DOHH2 (cell line): ENCODE results near the gene FAT3.

Experiments
- H3F3A ChIP-seq: fragments of 200-600 bp; sonication (generic), shearing (Covaris generic); 2 replicates; pipeline ENCODE4 v1.6.0; 2016; ENCODE audit warnings: antibody characterized with exemption, mild to moderate bottlenecking; ENCODE audit not compliant: control insufficient read depth, insufficient read depth
- H3K27ac ChIP-seq: fragments of 200-600 bp; sonication (generic); 2 replicates; pipeline ENCODE4 v1.5.1; 2014; ENCODE audit warnings: low read depth, mild to moderate bottlenecking, low read length, moderate library complexity
- H3K27me3 ChIP-seq: fragments of 200-600 bp; sonication (generic); 2 replicates; pipeline ENCODE4 v1.6.1; 2014; ENCODE audit warnings: mild to moderate bottlenecking, low read length, mixed read lengths; ENCODE audit not compliant: control insufficient read depth
- H3K36me3 ChIP-seq: fragments of 200-600 bp; sonication (generic); 2 replicates; pipeline ENCODE4 v1.6.1; 2014; ENCODE audit warnings: mild to moderate bottlenecking, low read length, moderate library complexity, mixed read lengths; ENCODE audit not compliant: control insufficient read depth
- H3K4me1 ChIP-seq: fragments of 200-600 bp; sonication (generic); 2 replicates; pipeline ENCODE4 v1.6.1; 2014; ENCODE audit warnings: mild to moderate bottlenecking, low read length, mixed read lengths; ENCODE audit not compliant: control insufficient read depth
- H3K4me2 ChIP-seq: fragments of 200-600 bp; sonication (generic); 2 replicates; pipeline ENCODE4 v1.6.0; 2014; ENCODE audit warnings: mild to moderate bottlenecking, low read length, moderate library complexity
- H3K4me3 ChIP-seq: fragments of 200-600 bp; sonication (generic); 2 replicates; pipeline ENCODE4 v1.5.1; 2014; ENCODE audit warnings: mild to moderate bottlenecking, low read length, mixed read lengths
- H3K79me2 ChIP-seq: fragments of 200-600 bp; sonication (generic); 2 replicates; pipeline ENCODE4 v1.6.1; 2014; ENCODE audit warnings: mild to moderate bottlenecking, low read length, mixed read lengths; ENCODE audit not compliant: control insufficient read depth
- H3K9me2 ChIP-seq: fragments of 200-600 bp; sonication (generic); replicated peaks from 2 replicates; pipeline ENCODE4 v1.6.1; 2014; ENCODE audit warnings: mild to moderate bottlenecking, low read length, mixed read lengths; ENCODE audit not compliant: control insufficient read depth
- H3K9me3 ChIP-seq: fragments of 200-600 bp; sonication (generic); 2 replicates; pipeline ENCODE4 v1.6.1; 2014; ENCODE audit warnings: antibody characterized with exemption, low read length, mixed read lengths; ENCODE audit not compliant: control insufficient read depth, insufficient read depth
- H4K20me1 ChIP-seq: fragments of 200-600 bp; sonication (generic); 2 replicates; pipeline ENCODE4 v1.6.0; 2014; ENCODE audit warnings: low read depth, mild to moderate bottlenecking, antibody characterized with exemption, low read length, moderate library complexity; ENCODE audit not compliant: control insufficient read depth, insufficient read depth
- CTCF ChIP-seq: fragments of 200-600 bp; sonication (generic); IDR thresholded peaks from one replicate; pipeline ENCODE4 v1.5.1; 2014; ENCODE audit warnings: antibody characterized with exemption, mild to moderate bottlenecking, low read depth, low read length; ENCODE audit not compliant: poor library complexity, severe bottlenecking
- EZH2phosphoT487 ChIP-seq: fragments of 200-600 bp; sonication (generic); IDR thresholded peaks from 2 replicates; pipeline ENCODE4 v1.6.1; 2017; ENCODE audit warnings: borderline replicate concordance, mild to moderate bottlenecking, antibody characterized with exemption, low read length, moderate library complexity, mixed read lengths

Gene FAT3

DNA sequence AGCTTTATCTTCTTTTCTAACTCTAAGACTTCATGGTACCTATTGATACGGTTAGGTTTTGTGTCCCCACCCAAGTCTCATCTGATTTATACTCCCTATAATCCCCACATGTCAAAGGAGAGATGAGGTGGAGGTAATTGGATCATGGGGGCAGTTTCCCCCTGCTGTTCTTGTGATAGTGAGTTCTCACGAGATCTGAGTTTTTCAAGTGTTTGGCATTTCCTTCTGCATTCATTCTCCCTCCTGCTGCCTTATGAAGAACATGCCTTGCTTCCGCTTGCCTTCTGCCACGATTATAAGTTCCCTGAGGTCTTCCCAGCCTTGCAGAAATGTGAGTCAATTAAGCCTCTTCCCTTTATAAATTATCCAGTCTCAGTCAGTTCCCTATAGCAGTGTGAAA, 5.1 kb upstream of the FAT3 start:
- no peaks in the 10 kb centered on the region for H4K20me1 ChIP-seq
- H3F3A ChIP-seq = no peaks in the 10 kb centered on the region
- H3K4me1 ChIP-seq = no peaks in the 10 kb centered on the region
- TF ChIP-seq EZH2phosphoT487 (no peak), CTCF (no peak)
- no peak overlapping the region for H3K4me2 ChIP-seq
- no peak overlapping the region for H3K27ac ChIP-seq
- H3K4me3 ChIP-seq = no peak overlapping the region
- H3K27me3 ChIP-seq = no peaks in the 10 kb centered on the region
- no peaks in the 10 kb centered on the region for H3K79me2 ChIP-seq
- H3K36me3 ChIP-seq = no peaks in the 10 kb centered on the region
- no peaks in the 10 kb centered on the region for H3K9me2 ChIP-seq
- H3K9me3 ChIP-seq = no peaks in the 10 kb centered on the region; the same call in 1 of the 2 replicates

- Histone ChIP-seq H3K36me3 (no peaks in the 10 kb centered on the region), H3K9me3 (no peaks in the 10 kb centered on the region; the same call in 1 of the 2 replicates), H3K27ac (no peak overlapping the region), H3K27me3 (no peaks in the 10 kb centered on the region), H3K4me2 (no peak overlapping the region), H4K20me1 (no peaks in the 10 kb centered on the region), H3K9me2 (no peaks in the 10 kb centered on the region), H3F3A (no peaks in the 10 kb centered on the region), H3K4me1 (no peaks in the 10 kb centered on the region), H3K4me3 (no peak overlapping the region), H3K79me2 (no peaks in the 10 kb centered on the region)
- TF ChIP-seq EZH2phosphoT487 (no peak), CTCF (no peak)
Measured at GRCh38 chr11:92222701-92223100, 1.9 kb upstream of the FAT3 start.

- Histone ChIP-seq H3K4me3 (no peak overlapping the region), H3K9me2 (no peaks in the 10 kb centered on the region), H3K79me2 (no peaks in the 10 kb centered on the region), H4K20me1 (no peaks in the 10 kb centered on the region), H3K27me3 (no peaks in the 10 kb centered on the region), H3K4me1 (no peaks in the 10 kb centered on the region), H3K9me3 (no peaks in the 10 kb centered on the region; the same call in 1 of the 2 replicates), H3K4me2 (no peak overlapping the region), H3K36me3 (no peaks in the 10 kb centered on the region), H3F3A (no peaks in the 10 kb centered on the region), H3K27ac (no peak overlapping the region)
- no peak for TF ChIP-seq EZH2phosphoT487
- no peak for TF ChIP-seq CTCF
Measured at GRCh38 chr11:92224054-92224406, 588 bp upstream of the FAT3 start.

GRCh38 chr11:92225125-92225567, 528 bp downstream of the FAT3 start:
- no peak overlapping the region for H3K4me2 ChIP-seq
- no peaks in the 10 kb centered on the region for H3K27me3 ChIP-seq
- no peaks in the 10 kb centered on the region; the same call in 1 of the 2 replicates for H3K9me3 ChIP-seq
- no peaks in the 10 kb centered on the region for H3F3A ChIP-seq
- no peaks in the 10 kb centered on the region for H3K9me2 ChIP-seq
- TF ChIP-seq EZH2phosphoT487 (no peak), CTCF (no peak)
- H3K36me3 ChIP-seq = no peaks in the 10 kb centered on the region
- H3K4me1 ChIP-seq = no peaks in the 10 kb centered on the region
- no peak overlapping the region for H3K4me3 ChIP-seq
- H3K79me2 ChIP-seq = no peaks in the 10 kb centered on the region
- H4K20me1 ChIP-seq = no peaks in the 10 kb centered on the region
- no peak overlapping the region for H3K27ac ChIP-seq
